CD8-positive, alpha-beta memory T cell (primary cell): ENCODE measurements around the gene TSPAN9. TPM values are rescaled to one million over a fixed set of nuclear protein-coding genes. Genes with fewer than 3 reads are reported as not detected.
A peak's percentile ranks its signal among the peaks of the same experiment; 100 is the strongest.

ENCODE experiments used
- CTCF ChIA-PET: fragments of 350-600 bp; sonication (Branson Sonifier 250); formaldehyde crosslinking; loops from one replicate; lab custom pipeline; 2021; ENCODE audit warnings: antibody characterized with exemption; lab: Charles Lee
- POLR2A ChIA-PET: fragments of 350-600 bp; sonication (Branson Sonifier 250); formaldehyde crosslinking; loops from one replicate; lab custom pipeline; 2021; ENCODE audit warnings: antibody characterized with exemption; lab: Charles Lee
- DNase-seq, 5 donors: peaks; one replicate each; pipeline versions ENCODE4 v3.0.0 to v3.0.0-alpha.2; 2020 to 2022; ENCODE audit warnings: mixed read lengths in 1 of 5
- H3K27ac ChIP-seq: one replicate; pipeline ENCODE4 v1.7.0; 2013; ENCODE audit warnings: low read depth, mild to moderate bottlenecking, low read length, moderate library complexity
- H3K27me3 ChIP-seq: 2 replicates; pipeline ENCODE4 v1.7.0; 2013; ENCODE audit warnings: low read length, mild to moderate bottlenecking; ENCODE audit not compliant: insufficient read depth, poor library complexity, severe bottlenecking
- H3K36me3 ChIP-seq: 2 replicates; pipeline ENCODE4 v1.7.0; 2013; ENCODE audit warnings: mild to moderate bottlenecking, low read length, moderate library complexity; ENCODE audit not compliant: insufficient read depth
- H3K4me1 ChIP-seq: 2 replicates; pipeline ENCODE4 v1.7.0; 2013; ENCODE audit warnings: mild to moderate bottlenecking, low read length, moderate library complexity; ENCODE audit not compliant: insufficient read depth
- H3K4me3 ChIP-seq: 2 replicates; pipeline ENCODE4 v1.7.0; 2013; ENCODE audit warnings: mild to moderate bottlenecking, low read length
- H3K9me3 ChIP-seq: 2 replicates; pipeline ENCODE4 v1.7.0; 2013; ENCODE audit warnings: mild to moderate bottlenecking, low read length
- H3K27ac Mint-ChIP-seq, 8 donors: one replicate each; pipeline ENCODE4 v1.8.0; 2020 to 2021; ENCODE audit warnings: mixed read lengths in 8 of 8, mild to moderate bottlenecking in 6 of 8, inconsistent platforms in 3 of 8, moderate library complexity in 3 of 8
- H3K27me3 Mint-ChIP-seq, 2 donors: one replicate each; pipeline ENCODE4 v1.8.0; 2020 to 2021; ENCODE audit warnings: mixed read lengths in 2 of 2, mild to moderate bottlenecking in 1 of 2, moderate library complexity in 1 of 2
- H3K36me3 Mint-ChIP-seq, 3 donors: one replicate each; pipeline ENCODE4 v1.8.0; 2020 to 2021; ENCODE audit warnings: mixed read lengths in 3 of 3, inconsistent platforms in 1 of 3, mild to moderate bottlenecking in 1 of 3
- H3K4me1 Mint-ChIP-seq, 3 donors: one replicate each; pipeline ENCODE4 v1.8.0; 2020 to 2021; ENCODE audit warnings: mixed read lengths in 3 of 3, inconsistent platforms in 1 of 3, mild to moderate bottlenecking in 1 of 3
- H3K4me3 Mint-ChIP-seq, 7 donors: one replicate each; pipeline ENCODE4 v1.8.0; 2020 to 2021; ENCODE audit warnings: mixed read lengths in 7 of 7, mild to moderate bottlenecking in 6 of 7, moderate library complexity in 4 of 7, inconsistent platforms in 2 of 7
- H3K9me3 Mint-ChIP-seq, 5 donors: one replicate each; pipeline ENCODE4 v1.8.0; 2020 to 2022; ENCODE audit warnings: mixed read lengths in 5 of 5, mild to moderate bottlenecking in 3 of 5, moderate library complexity in 2 of 5, inconsistent platforms in 1 of 5
- polyA plus RNA-seq: library from polyadenylated mRNA; unstranded; fragments of 300-500 nt; fragmentation: Illumina TruSeq; gene quantifications from one replicate; pipeline ENCODE4 v1.2.3, GENCODE V29; 2021
- total RNA-seq, 2 experiments: library from RNA; stranded (reverse); gene quantifications; one replicate each; pipeline ENCODE4 v1.2.3, GENCODE V29; 2021

Gene TSPAN9
- total and polyA plus RNA-seq, 3 experiments from 2014 or later = 0.33 to 0.79 TPM; not detected in 1

DNA sequence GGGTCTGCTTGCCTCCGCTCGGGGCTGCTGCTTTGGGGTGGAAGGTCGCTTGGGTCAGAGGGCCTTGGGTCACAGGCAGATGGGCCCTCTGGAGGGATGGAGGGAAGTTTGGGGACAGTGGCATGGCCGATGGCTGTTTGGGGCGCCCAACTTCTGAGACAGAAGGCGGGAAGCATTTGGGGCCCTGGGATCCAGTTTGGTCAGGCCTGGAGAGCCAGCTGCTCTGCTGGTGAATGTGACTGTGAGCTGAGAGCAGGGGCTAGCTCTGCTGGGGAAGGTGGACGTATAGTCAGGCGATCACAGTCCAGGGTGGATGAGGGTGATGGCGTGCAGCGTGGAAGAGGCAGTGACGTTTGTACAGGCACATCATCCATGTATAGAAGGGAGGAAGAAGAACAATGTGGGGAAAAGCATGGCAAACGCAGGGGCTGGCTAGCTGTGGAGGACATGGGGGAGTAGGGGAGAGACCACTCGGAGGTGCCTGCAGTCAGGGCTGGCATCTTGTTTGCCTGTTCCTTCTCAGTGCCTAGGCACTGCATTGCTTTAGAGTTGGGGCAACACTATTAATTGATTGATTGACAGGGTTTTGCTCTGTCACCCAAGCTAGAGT is 57.5 kb downstream of the TSPAN9 start:
- H3K4me1 Mint-ChIP-seq = peaks cover 9 to 14% (median 10%) of the 10 kb centered on the region in 3 donors
- ChIA-PET POLR2A (no interaction called here), CTCF (interaction anchor here (0.9 to 1.9 kb wide), 5 partner anchors 9 to 140 kb away, joined by 3 to 6 read pairs (median 4); no protein-coding TSS in a partner anchor)
- Histone ChIP-seq H3K36me3 (no peaks in the 10 kb centered on the region), H3K4me3 (no peak overlapping the region), H3K27ac (no peak overlapping the region), H3K27me3 (no peaks in the 10 kb centered on the region), H3K4me1 (peaks cover 11% of the 10 kb centered on the region), H3K9me3 (no peaks in the 10 kb centered on the region)
- H3K27me3 Mint-ChIP-seq = peaks cover 19 to 56% of the 10 kb centered on the region in 2 donors
- H3K4me3 Mint-ChIP-seq = no peak overlapping the region
- DNase-seq = no peak
- H3K36me3 Mint-ChIP-seq = no peaks in the 10 kb centered on the region
- no peaks in the 10 kb centered on the region for H3K9me3 Mint-ChIP-seq
- H3K27ac Mint-ChIP-seq = no peak overlapping the region

GRCh38 chr12:3135522-3136461 is 58.6 kb downstream of the TSPAN9 start:
- H3K27ac Mint-ChIP-seq = no peak overlapping the region
- POLR2A ChIA-PET = no interaction called here
- Histone ChIP-seq H3K4me3 (no peak overlapping the region), H3K27ac (no peak overlapping the region), H3K9me3 (no peaks in the 10 kb centered on the region), H3K27me3 (no peaks in the 10 kb centered on the region), H3K36me3 (no peaks in the 10 kb centered on the region), H3K4me1 (no peaks in the 10 kb centered on the region)
- no peaks in the 10 kb centered on the region for H3K36me3 Mint-ChIP-seq
- CTCF ChIA-PET = interaction anchor here (0.6 to 1.9 kb wide), 6 partner anchors 14 to 546 kb away, joined by 3 to 6 read pairs (median 3); no protein-coding TSS in a partner anchor
- peaks cover 0 to 3% (median 2%) of the 10 kb centered on the region in 3 donors for H3K4me1 Mint-ChIP-seq
- peaks cover 17 to 56% of the 10 kb centered on the region in 2 donors for H3K27me3 Mint-ChIP-seq
- H3K9me3 Mint-ChIP-seq = no peaks in the 10 kb centered on the region
- peak in 3 of 5 donors; percentile 34 to 51 (median 43) for DNase-seq
- no peak overlapping the region for H3K4me3 Mint-ChIP-seq

GRCh38 chr12:3136641-3137267 is 59.6 kb downstream of the TSPAN9 start:
- no peak for DNase-seq
- Histone ChIP-seq H3K27ac (no peak overlapping the region), H3K9me3 (no peaks in the 10 kb centered on the region), H3K4me3 (no peak overlapping the region), H3K27me3 (no peaks in the 10 kb centered on the region), H3K36me3 (no peaks in the 10 kb centered on the region), H3K4me1 (no peaks in the 10 kb centered on the region)
- peaks cover 17 to 51% of the 10 kb centered on the region in 2 donors for H3K27me3 Mint-ChIP-seq
- no peak overlapping the region for H3K27ac Mint-ChIP-seq
- H3K36me3 Mint-ChIP-seq = no peaks in the 10 kb centered on the region
- no peaks in the 10 kb centered on the region for H3K9me3 Mint-ChIP-seq
- H3K4me3 Mint-ChIP-seq = no peak overlapping the region
- POLR2A ChIA-PET = no interaction called here
- CTCF ChIA-PET = interaction anchor here (1.3 to 1.9 kb wide), 2 partner anchors 13 to 138 kb away, joined by 4 to 6 read pairs; no protein-coding TSS in a partner anchor
- H3K4me1 Mint-ChIP-seq = no peaks in the 10 kb centered on the region

- no peak overlapping the region for H3K4me3 ChIP-seq
- Mint-ChIP-seq H3K36me3 (no peaks in the 10 kb centered on the region), H3K27me3 (peaks cover 15 to 50% of the 10 kb centered on the region in 2 donors), H3K9me3 (no peaks in the 10 kb centered on the region), H3K27ac (no peak overlapping the region), H3K4me3 (no peak overlapping the region), H3K4me1 (no peaks in the 10 kb centered on the region)
- DNase-seq = no peak
- ChIA-PET CTCF (interaction anchor here (1.3 to 1.4 kb wide), 2 partner anchors 13 to 138 kb away, joined by 3 to 4 read pairs; no protein-coding TSS in a partner anchor), POLR2A (no interaction called here)
- H3K36me3 ChIP-seq = no peaks in the 10 kb centered on the region
- no peaks in the 10 kb centered on the region for H3K27me3 ChIP-seq
- no peaks in the 10 kb centered on the region for H3K4me1 ChIP-seq
- no peaks in the 10 kb centered on the region for H3K9me3 ChIP-seq
- no peak overlapping the region for H3K27ac ChIP-seq
These were observed 60.1 kb downstream of the TSPAN9 start for GRCh38 chr12:3137268-3137781.

- no peak overlapping the region for H3K27ac ChIP-seq
- H3K36me3 ChIP-seq = no peaks in the 10 kb centered on the region
- DNase-seq = no peak
- H3K4me3 Mint-ChIP-seq = no peak overlapping the region
- no peaks in the 10 kb centered on the region for H3K9me3 Mint-ChIP-seq
- H3K4me1 ChIP-seq = no peaks in the 10 kb centered on the region
- no peaks in the 10 kb centered on the region for H3K4me1 Mint-ChIP-seq
- no peak overlapping the region for H3K4me3 ChIP-seq
- peaks cover 10 to 49% of the 10 kb centered on the region in 2 donors for H3K27me3 Mint-ChIP-seq
- CTCF ChIA-PET = interaction anchor here (1.1 to 1.4 kb wide), 3 partner anchors 12 to 138 kb away, joined by 3 to 4 read pairs (median 3); no protein-coding TSS in a partner anchor
- no peaks in the 10 kb centered on the region for H3K9me3 ChIP-seq
- POLR2A ChIA-PET = no interaction called here
- no peak overlapping the region for H3K27ac Mint-ChIP-seq
- H3K36me3 Mint-ChIP-seq = no peaks in the 10 kb centered on the region
- H3K27me3 ChIP-seq = no peaks in the 10 kb centered on the region
These were observed 60.8 kb downstream of the TSPAN9 start for GRCh38 chr12:3137814-3138445.

DNA sequence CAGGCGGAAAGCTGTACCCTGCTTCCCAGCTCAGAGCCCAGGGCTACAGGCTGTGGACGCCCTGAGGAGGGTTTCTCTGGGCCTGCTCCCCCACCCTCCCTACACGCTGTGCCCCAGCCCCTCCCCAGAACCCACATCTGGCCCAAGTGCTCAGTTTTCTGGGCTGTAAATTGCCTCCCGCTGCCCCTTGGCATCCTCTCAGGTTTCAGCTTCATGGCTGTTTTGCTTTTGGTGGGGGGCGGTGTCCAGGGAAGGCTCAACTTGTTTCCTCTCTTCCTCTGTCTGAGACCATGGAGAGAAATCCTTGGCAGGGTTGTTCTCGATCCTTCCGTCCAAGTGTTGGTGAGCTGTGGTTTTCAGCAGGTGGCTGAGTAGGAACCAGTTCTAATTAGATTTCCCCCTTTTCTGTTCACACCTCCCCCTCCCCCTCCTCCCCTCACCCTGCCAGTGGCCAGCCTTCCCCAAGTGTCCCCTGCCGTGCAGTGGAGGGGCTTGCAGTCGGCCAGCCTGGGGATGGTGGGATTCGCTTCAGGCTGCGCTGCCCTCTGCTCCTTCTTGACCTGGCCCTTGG is 61.8 kb downstream of the TSPAN9 start:
- peaks cover 10 to 39% of the 10 kb centered on the region in 2 donors for H3K27me3 Mint-ChIP-seq
- H3K36me3 ChIP-seq = no peaks in the 10 kb centered on the region
- no peak overlapping the region for H3K27ac Mint-ChIP-seq
- no peaks in the 10 kb centered on the region for H3K4me1 Mint-ChIP-seq
- no peak overlapping the region for H3K4me3 ChIP-seq
- no peak overlapping the region for H3K4me3 Mint-ChIP-seq
- POLR2A ChIA-PET = no interaction called here
- no peak overlapping the region for H3K27ac ChIP-seq
- no peaks in the 10 kb centered on the region for H3K9me3 ChIP-seq
- H3K27me3 ChIP-seq = no peaks in the 10 kb centered on the region
- DNase-seq = no peak
- no peaks in the 10 kb centered on the region for H3K4me1 ChIP-seq
- H3K36me3 Mint-ChIP-seq = no peaks in the 10 kb centered on the region
- CTCF ChIA-PET = interaction anchor here (1.1 to 1.2 kb wide), 2 partner anchors 15 to 66 kb away, joined by 3 read pairs; no protein-coding TSS in a partner anchor
- H3K9me3 Mint-ChIP-seq = no peaks in the 10 kb centered on the region

DNA sequence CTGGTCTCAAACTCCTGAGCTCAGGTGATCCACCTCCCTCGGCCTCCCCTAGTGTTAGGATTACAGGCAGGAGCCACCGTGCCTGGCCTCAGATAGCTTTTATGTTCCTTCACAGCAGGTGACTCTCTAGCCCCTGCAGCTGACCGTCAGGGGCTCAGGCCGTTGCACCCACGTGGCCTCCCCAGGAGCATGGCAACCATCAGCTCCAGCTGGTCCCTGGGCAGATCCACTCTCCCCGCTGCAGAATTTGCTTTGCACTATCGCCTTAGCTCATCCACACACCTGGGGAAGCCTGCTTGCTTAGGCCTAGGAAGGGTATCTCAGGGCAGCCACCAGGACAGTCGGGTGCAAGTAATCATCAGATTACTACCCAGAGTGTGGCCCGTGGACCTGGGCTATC is 62.6 kb downstream of the TSPAN9 start:
- Histone ChIP-seq H3K4me1 (no peaks in the 10 kb centered on the region), H3K27me3 (no peaks in the 10 kb centered on the region), H3K9me3 (no peaks in the 10 kb centered on the region), H3K4me3 (no peak overlapping the region), H3K27ac (no peak overlapping the region), H3K36me3 (no peaks in the 10 kb centered on the region)
- Mint-ChIP-seq H3K27me3 (peaks cover 10 to 32% of the 10 kb centered on the region in 2 donors), H3K4me1 (no peaks in the 10 kb centered on the region), H3K27ac (no peak overlapping the region), H3K36me3 (no peaks in the 10 kb centered on the region), H3K9me3 (no peaks in the 10 kb centered on the region), H3K4me3 (no peak overlapping the region)
- ChIA-PET POLR2A (no interaction called here), CTCF (interaction anchor here (0.6 to 1.2 kb wide), 2 partner anchors 15 to 66 kb away, joined by 3 to 4 read pairs; no protein-coding TSS in a partner anchor)
- DNase-seq = no peak
